PC-3 (cell line): ENCODE measurements around the gene FANCG. TPM values are rescaled to one million over a fixed set of nuclear protein-coding genes. Genes with fewer than 3 reads are reported as not detected.

Experiments used
- ATAC-seq: fragments of 200-7000 bp; cut with Tn5 transposase; 2 replicates; pipeline ENCODE4 v1.9.1; 2020; ENCODE audit warnings: mild to moderate bottlenecking, moderate library complexity
- BruUV-seq: library from RNA; stranded (reverse); fragments of 400-500 nt; replicated peaks from 2 replicates; lab custom pipeline; 2021; lab: Mats Ljungman, UMichigan
- CTCF ChIA-PET: fragments of 300-600 bp; sonication (Branson Sonifier 250); formaldehyde crosslinking; loops from one replicate; lab custom pipeline; 2022; ENCODE audit warnings: antibody characterized with exemption; lab: Charles Lee
- POLR2A ChIA-PET: fragments of 300-600 bp; sonication (Branson Sonifier 250); formaldehyde crosslinking; loops from one replicate; lab custom pipeline; 2022; ENCODE audit warnings: antibody characterized with exemption; ENCODE audit not compliant: unreplicated experiment; lab: Charles Lee
- DNase-seq: peaks from one replicate; pipeline ENCODE4 v3.0.0-alpha.2; 2015
- H2AFZ ChIP-seq: fragments of 300-600 bp; sonication (generic); 2 replicates; pipeline ENCODE4 v1.6.0; 2016; ENCODE audit warnings: antibody characterized with exemption, low read length
- H3F3A ChIP-seq: fragments of 300-600 bp; sonication (generic); one replicate; pipeline ENCODE4 v1.6.0; 2017; ENCODE audit warnings: antibody characterized with exemption, low read length, control low read depth, mild to moderate bottlenecking; ENCODE audit not compliant: unreplicated experiment
- H3K27ac ChIP-seq: fragments of 300-600 bp; sonication (generic); 2 replicates; pipeline ENCODE4 v1.5.1; 2016; ENCODE audit warnings: mild to moderate bottlenecking, low read length
- H3K27me3 ChIP-seq: fragments of 300-600 bp; sonication (generic); 2 replicates; pipeline ENCODE4 v1.6.1; 2016; ENCODE audit warnings: low read length, mixed read lengths
- H3K36me3 ChIP-seq: fragments of 300-600 bp; sonication (generic); 2 replicates; pipeline ENCODE4 v1.6.1; 2016; ENCODE audit warnings: low read depth, mixed run types, low read length, mixed read lengths
- H3K4me1 ChIP-seq: fragments of 300-600 bp; sonication (generic); 2 replicates; pipeline ENCODE4 v1.5.1; 2016; ENCODE audit warnings: low read length; ENCODE audit not compliant: insufficient read depth
- H3K4me2 ChIP-seq: fragments of 300-600 bp; sonication (generic); 2 replicates; pipeline ENCODE4 v1.6.0; 2016; ENCODE audit warnings: low read length
- H3K4me3 ChIP-seq: fragments of 300-600 bp; sonication (generic); 2 replicates; pipeline ENCODE4 v1.5.1; 2016; ENCODE audit warnings: mild to moderate bottlenecking, low read length, mixed read lengths
- H3K79me2 ChIP-seq: fragments of 300-600 bp; sonication (generic); 2 replicates; pipeline ENCODE4 v1.6.1; 2017; ENCODE audit warnings: low read length, mixed read lengths
- H3K9ac ChIP-seq: fragments of 300-600 bp; sonication (generic); 2 replicates; pipeline ENCODE4 v1.6.0; 2016; ENCODE audit warnings: mild to moderate bottlenecking, low read length
- H3K9me2 ChIP-seq: fragments of 300-600 bp; sonication (generic); replicated peaks from 2 replicates; pipeline ENCODE4 v1.6.1; 2016; ENCODE audit warnings: mixed run types, low read length, mixed read lengths
- H3K9me3 ChIP-seq: fragments of 300-600 bp; sonication (generic); 2 replicates; pipeline ENCODE4 v1.6.1; 2016; ENCODE audit warnings: low read length, mixed read lengths
- H4K20me1 ChIP-seq: fragments of 300-600 bp; sonication (generic); 2 replicates; pipeline ENCODE4 v1.6.1; 2016; ENCODE audit warnings: low read length, mixed read lengths
- CTCF ChIP-seq: fragments of 300-600 bp; sonication (generic); conservative IDR thresholded peaks from 2 replicates; pipeline ENCODE4 v1.5.1; 2017; ENCODE audit warnings: antibody characterized with exemption, low read depth, mild to moderate bottlenecking, low read length
- EZH2 ChIP-seq: fragments of 300-600 bp; sonication (generic); IDR thresholded peaks from one replicate; pipeline ENCODE4 v1.6.1; 2017; ENCODE audit warnings: antibody characterized with exemption, mild to moderate bottlenecking, low read length; ENCODE audit not compliant: unreplicated experiment
- EZH2phosphoT487 ChIP-seq: fragments of 300-600 bp; sonication (generic); IDR thresholded peaks from 2 replicates; pipeline ENCODE4 v1.6.1; 2018; ENCODE audit warnings: mild to moderate bottlenecking, antibody characterized with exemption, low read length, borderline replicate concordance
- intact Hi-C: fragments of 100-400 bp; cut with micrococcal nuclease; formaldehyde crosslinking; loops from 2 replicates; pipeline ENCODE4 v1.9.0; 2023
- total RNA-seq: library from RNA; depleted of rRNA; stranded (reverse); fragments of >200 nt; gene quantifications from 2 replicates; pipeline ENCODE4 v1.2.3, GENCODE V29; 2014

The FANCG gene
- total RNA-seq, 1 experiment from 2014 or later = 32.6 TPM

GRCh38 chr9:35116539-35116897, 36.8 kb upstream of the FANCG start:
- H4K20me1 ChIP-seq = no peaks in the 10 kb centered on the region
- H3K27ac ChIP-seq = peak overlapping the region; percentile 36
- TSS peak; percentile 21 for BruUV-seq
- intact Hi-C loops = loop anchor here (1.0 to 5.0 kb wide), 5 partner anchors 46 to 436 kb away; partner anchors contain the start of gene UNC13B
- ChIA-PET CTCF (interaction anchor here (1.7 kb wide), 1 partner anchor 142 kb away, joined by 11 read pairs; no protein-coding TSS in a partner anchor), POLR2A (interaction anchor here (0.6 kb wide), 1 partner anchor 157 kb away, joined by 3 read pairs; no protein-coding TSS in a partner anchor)
- ATAC-seq (peak; percentile 2), DNase-seq (no peak)
- peak overlapping the region; percentile 54 for H3K9ac ChIP-seq
- H3K36me3 ChIP-seq = no peaks in the 10 kb centered on the region; the same call in 1 of the 2 replicates
- peak overlapping the region; percentile 93 for H2AFZ ChIP-seq
- H3K4me3 ChIP-seq = peak overlapping the region; percentile 83
- H3K9me3 ChIP-seq = no peaks in the 10 kb centered on the region
- H3K27me3 ChIP-seq = no peaks in the 10 kb centered on the region
- TF ChIP-seq EZH2 = no peak
- no peak for TF ChIP-seq CTCF
- TF ChIP-seq EZH2phosphoT487 = no peak
- no peaks in the 10 kb centered on the region for H3F3A ChIP-seq
- H3K9me2 ChIP-seq = no peaks in the 10 kb centered on the region
- H3K79me2 ChIP-seq = no peaks in the 10 kb centered on the region
- peaks cover 36% of the 10 kb centered on the region for H3K4me1 ChIP-seq
- H3K4me2 ChIP-seq = peak overlapping the region; percentile 99

- intact Hi-C loops = loop anchor here (1.0 to 5.0 kb wide), 5 partner anchors 46 to 436 kb away; partner anchors contain the start of gene UNC13B
- DNase-seq (peak; percentile 89), ATAC-seq (peak; percentile 51)
- Histone ChIP-seq H2AFZ (peak within 1 kb of the TSS; percentile 93), H3K4me1 (peaks cover 36% of the 10 kb centered on the region), H3K36me3 (no peaks in the 10 kb centered on the region; the same call in 1 of the 2 replicates), H3K27me3 (no peaks in the 10 kb centered on the region), H3K9me3 (no peaks in the 10 kb centered on the region), H3K4me3 (peak within 1 kb of the TSS; percentile 83), H3K79me2 (no peaks in the 10 kb centered on the region), H3K9ac (peak within 1 kb of the TSS; percentile 54), H4K20me1 (no peaks in the 10 kb centered on the region), H3K4me2 (peak within 1 kb of the TSS; percentile 99), H3K9me2 (no peaks in the 10 kb centered on the region), H3K27ac (peak within 1 kb of the TSS; percentile 39), H3F3A (no peaks in the 10 kb centered on the region)
- BruUV-seq = no TSS peak
- CTCF ChIA-PET = interaction anchor here (0.6 to 1.7 kb wide), 4 partner anchors 13 to 269 kb away, joined by 3 to 13 read pairs (median 9); partner anchors contain the start of genes STOML2 and UNC13B
- no peak for TF ChIP-seq CTCF
- no peak for TF ChIP-seq EZH2
- no peak for TF ChIP-seq EZH2phosphoT487
- POLR2A ChIA-PET = interaction anchor here (0.6 kb wide), 1 partner anchor 134 kb away, joined by 7 read pairs; no protein-coding TSS in a partner anchor
These were observed 36.2 kb upstream of the FANCG start, which contains the start of gene ATOSB for GRCh38 chr9:35115680-35116538. TSS of gene ATOSB (minus strand) at chr9:35115862. CDS start at chr9:35108274, 7,588 bp downstream.
